Activated CD8-positive, alpha-beta memory T cell treated with anti-CD3 and anti-CD28 coated beads, Interleukin-2, amount 50 U/mL, for 48 hours (primary cell): Measurements from ENCODE around the gene OCEL1.

ENCODE experiments used
- DNase-seq: peaks from one replicate; pipeline ENCODE4 v3.0.0-alpha.2; 2020

OCEL1 gene

GRCh38 chr19:17211547-17212446, 14.2 kb upstream of the OCEL1 start:
- no peak for DNase-seq

- DNase-seq = peak; percentile 49
Observed at GRCh38 chr19:17213334-17213733, 12.7 kb upstream of the OCEL1 start.

GRCh38 chr19:17214508-17215126, 11.4 kb upstream of the OCEL1 start:
- DNase-seq = no peak

- DNase-seq = peak; percentile 91
Observed at GRCh38 chr19:17215127-17215971, 10.7 kb upstream of the OCEL1 start, which contains the start of gene USE1. Gene USE1, plus strand, starts transcription at chr19:17215357. Its CDS starts 49 bp downstream, at chr19:17215406.

GRCh38 chr19:17216058-17216670, 9.9 kb upstream of the OCEL1 start:
- DNase-seq = no peak

GRCh38 chr19:17219286-17219685, 6.7 kb upstream of the OCEL1 start:
- DNase-seq = no peak

GRCh38 chr19:17220207-17220758, 5.7 kb upstream of the OCEL1 start:
- DNase-seq = peak; percentile 52

- DNase-seq = no peak
Observed at GRCh38 chr19:17225053-17225452, 973 bp upstream of the OCEL1 start.

GRCh38 chr19:17227798-17228367, 1.9 kb downstream of the OCEL1 start:
- DNase-seq = no peak

GRCh38 chr19:17229890-17230289, 3.9 kb downstream of the OCEL1 start:
- DNase-seq = no peak

GRCh38 chr19:17232258-17232657, 6.2 kb downstream of the OCEL1 start:
- DNase-seq = no peak

- peak; percentile 83 for DNase-seq
Observed at GRCh38 chr19:17234911-17235299, 8.9 kb downstream of the OCEL1 start.

GRCh38 chr19:17235300-17235970, 9.4 kb downstream of the OCEL1 start:
- peak; percentile 86 for DNase-seq

- DNase-seq = no peak
Observed at GRCh38 chr19:17235971-17236777, 10.1 kb downstream of the OCEL1 start.

GRCh38 chr19:17236811-17237543, 11.0 kb downstream of the OCEL1 start:
- no peak for DNase-seq

GRCh38 chr19:17237747-17238706, 12.0 kb downstream of the OCEL1 start:
- DNase-seq = no peak

GRCh38 chr19:17240062-17240752, 14.2 kb downstream of the OCEL1 start:
- no peak for DNase-seq

- DNase-seq = no peak
Observed at GRCh38 chr19:17240826-17241399, 14.9 kb downstream of the OCEL1 start.
